Esophagus squamous epithelium (tissue), 5 donors: Measurements from ENCODE around the gene TMEM41A. TPM values are rescaled to one million over a fixed set of nuclear protein-coding genes. Genes with fewer than 3 reads are reported as not detected.
"Not testable (repeated sequence)": the region's sequence is repeated elsewhere in the genome, so short reads cannot be mapped to it uniquely, and the experiment has no call there.

Experiments used
- DNase-seq: peaks from one replicate; lab custom pipeline; 2025; lab: John Stamatoyannopoulos, UW
- H3K27ac ChIP-seq, 4 donors: fragments of 200-600 bp; sonication (generic); one replicate each; pipeline ENCODE4 v1.5.1; 2016 to 2019; ENCODE audit warnings: mild to moderate bottlenecking in 1 of 4
- H3K27me3 ChIP-seq, 4 donors: fragments of 200-600 bp; sonication (generic); 1 replicate in 3 of 4; 2 replicates in 1 of 4; pipeline versions ENCODE4 v1.5.1 to v1.6.0; 2017 to 2021; ENCODE audit warnings: antibody characterized with exemption in 1 of 4
- H3K36me3 ChIP-seq, 3 donors: fragments of 200-600 bp; sonication (generic); one replicate each; pipeline ENCODE4 v1.5.1; 2016 to 2019
- H3K4me1 ChIP-seq, 3 donors: fragments of 200-600 bp; sonication (generic); one replicate each; pipeline ENCODE4 v1.5.1; 2017 to 2019
- H3K4me3 ChIP-seq, 4 donors: fragments of 200-600 bp; sonication (generic); 1 replicate in 3 of 4; 2 replicates in 1 of 4; pipeline ENCODE4 v1.5.1; 2016 to 2019; ENCODE audit warnings: mild to moderate bottlenecking in 2 of 4, moderate library complexity in 1 of 4
- H3K9me3 ChIP-seq, 3 donors: fragments of 200-600 bp; sonication (generic); one replicate each; pipeline ENCODE4 v1.5.1; 2016 to 2019
- CTCF ChIP-seq, 6 experiments: fragments of 450-650 bp in 4 of 6; fragments of 200-600 bp in 2 of 6; sonication (generic) in 2 of 6; IDR thresholded peaks; one replicate each; pipeline ENCODE4 v1.5.1; 2016 to 2019; ENCODE audit warnings: antibody characterized with exemption in 6 of 6, mild to moderate bottlenecking in 4 of 6, moderate library complexity in 4 of 6
- POLR2A ChIP-seq, 4 donors: fragments of 450-650 bp; IDR thresholded peaks; one replicate each; pipeline ENCODE4 v1.6.1; 2017; ENCODE audit warnings: antibody characterized with exemption in 4 of 4, mild to moderate bottlenecking in 4 of 4, moderate library complexity in 3 of 4
- WGBS, 2 donors: methylation state at CpG; one replicate each; pipeline ENCODE4 v1.1.5; 2018; 5-methylcytosine and 5-hydroxymethylcytosine counted together
- intact Hi-C: fragments of 100-400 bp; cut with DNase I; formaldehyde crosslinking; loops from one replicate; pipeline ENCODE4 v1.15.0; 2022
- total RNA-seq, 4 donors: library from RNA; depleted of rRNA; stranded (reverse); fragments of >200 nt; gene quantifications; one replicate each; pipeline ENCODE4 v1.1.0, GENCODE V29; 2016
- donor health status: DM: yes; HTN: yes; CAD: no.

The TMEM41A gene
- total RNA-seq, 4 donors from 2014 or later, result 15.6 to 25.9 (median 20.3) TPM

GRCh38 chr3:185457376-185457775 lies 41.5 kb downstream of the TMEM41A start:
- Histone ChIP-seq H3K27ac (no peak overlapping the region), H3K4me3 (no peak overlapping the region), H3K9me3 (no peaks in the 10 kb centered on the region), H3K27me3 (no peaks in the 10 kb centered on the region), H3K36me3 (peaks cover 0 to 8% (median 0%) of the 10 kb centered on the region in 3 donors), H3K4me1 (no peaks in the 10 kb centered on the region)
- intact Hi-C loops, result no loop called here
- no peak for DNase-seq
- no peak for TF ChIP-seq POLR2A (IDR thresholded peaks at IDR 0.05)
- TF ChIP-seq CTCF (IDR thresholded peaks at IDR 0.05), result no peak
- WGBS, 2 donors, result 66 to 81% methylated on average over 2 of the region's 2 CpGs

GRCh38 chr3:185451432-185451831 lies 47.4 kb downstream of the TMEM41A start:
- H3K4me3 ChIP-seq, DNase-seq, H3K27ac ChIP-seq, H3K27me3 ChIP-seq, H3K9me3 ChIP-seq, H3K4me1 ChIP-seq, intact Hi-C loops: not testable (repeated sequence)
- WGBS, 2 donors, result 90 to 96% methylated on average over 8 of the region's 8 CpGs
- peaks cover 0 to 35% (median 0%) of the 10 kb centered on the region in 3 donors for H3K36me3 ChIP-seq

GRCh38 chr3:185448107-185448506 lies 50.7 kb downstream of the TMEM41A start:
- Histone ChIP-seq H3K4me3 (no peak overlapping the region), H3K36me3 (peaks cover 0 to 35% (median 0%) of the 10 kb centered on the region in 3 donors), H3K27ac (no peak overlapping the region), H3K9me3 (no peaks in the 10 kb centered on the region), H3K27me3 (no peaks in the 10 kb centered on the region), H3K4me1 (no peaks in the 10 kb centered on the region)
- TF ChIP-seq CTCF (IDR thresholded peaks at IDR 0.05) (no peak), POLR2A (IDR thresholded peaks at IDR 0.05) (no peak)
- intact Hi-C loops, result no loop called here
- no peak for DNase-seq

GRCh38 chr3:185444329-185444728 lies 54.5 kb downstream of the TMEM41A start:
- H3K4me1 ChIP-seq, result no peaks in the 10 kb centered on the region
- intact Hi-C loops, result no loop called here
- H3K9me3 ChIP-seq, result no peaks in the 10 kb centered on the region
- no peak for TF ChIP-seq CTCF (IDR thresholded peaks at IDR 0.05)
- no peak for TF ChIP-seq POLR2A (IDR thresholded peaks at IDR 0.05)
- H3K27ac ChIP-seq, result no peak overlapping the region
- peaks cover 0 to 16% (median 0%) of the 10 kb centered on the region in 3 donors for H3K36me3 ChIP-seq
- 84 to 87% methylated on average over 2 of the region's 2 CpGs for WGBS, 2 donors
- no peak overlapping the region for H3K4me3 ChIP-seq
- DNase-seq, result no peak
- no peaks in the 10 kb centered on the region for H3K27me3 ChIP-seq

GRCh38 chr3:185442031-185442430 lies 56.8 kb downstream of the TMEM41A start:
- Histone ChIP-seq H3K27me3 (no peaks in the 10 kb centered on the region), H3K4me1 (no peaks in the 10 kb centered on the region), H3K9me3 (no peaks in the 10 kb centered on the region), H3K4me3 (no peak overlapping the region), H3K36me3 (peaks cover 0 to 33% (median 0%) of the 10 kb centered on the region in 3 donors), H3K27ac (no peak overlapping the region)
- WGBS, 2 donors, result 77 to 81% methylated on average over 6 of the region's 6 CpGs
- DNase-seq, result no peak
- intact Hi-C loops, result no loop called here
- no peak for TF ChIP-seq CTCF (IDR thresholded peaks at IDR 0.05)
- TF ChIP-seq POLR2A (IDR thresholded peaks at IDR 0.05), result no peak
